SH-SY5Y (cell line): Measurements from ENCODE around the gene PTPN21.

Source experiments
- GATA2 ChIP-seq: IDR thresholded peaks from 2 replicates; pipeline ENCODE4 v1.6.1; 2011; ENCODE audit warnings: mild to moderate bottlenecking, low read depth, low read length
- GATA3 ChIP-seq: IDR thresholded peaks from 2 replicates; pipeline ENCODE4 v1.6.1; 2011; ENCODE audit warnings: low read depth, mild to moderate bottlenecking, low read length, moderate library complexity

- TF ChIP-seq GATA2 (no peak), GATA3 (no peak)
These were observed 50.2 kb downstream of the PTPN21 start for GRCh38 chr14:88504602-88505001.
